Hepatocyte (in vitro differentiated cells): ENCODE data around the gene EIF3A.

Experiments used
- EZH2 ChIP-seq: fragments of 200-600 bp; sonication (generic); IDR thresholded peaks from 2 replicates; pipeline ENCODE4 v1.6.1; 2016; ENCODE audit warnings: antibody characterized with exemption, mild to moderate bottlenecking, borderline replicate concordance
- EZH2phosphoT487 ChIP-seq: fragments of 200-600 bp; sonication (generic); IDR thresholded peaks from one replicate; pipeline ENCODE4 v1.6.1; 2018; ENCODE audit warnings: antibody characterized with exemption, mild to moderate bottlenecking, low read depth, moderate library complexity; ENCODE audit not compliant: unreplicated experiment, severe bottlenecking
- TF ChIP-seq, protein P1 (sequence below): fragments of 200-600 bp; sonication (generic); IDR thresholded peaks from 2 replicates; pipeline ENCODE4 v1.5.1; 2016; ENCODE audit warnings: antibody characterized with exemption, mild to moderate bottlenecking; ENCODE audit not compliant: poor library complexity

DNA sequence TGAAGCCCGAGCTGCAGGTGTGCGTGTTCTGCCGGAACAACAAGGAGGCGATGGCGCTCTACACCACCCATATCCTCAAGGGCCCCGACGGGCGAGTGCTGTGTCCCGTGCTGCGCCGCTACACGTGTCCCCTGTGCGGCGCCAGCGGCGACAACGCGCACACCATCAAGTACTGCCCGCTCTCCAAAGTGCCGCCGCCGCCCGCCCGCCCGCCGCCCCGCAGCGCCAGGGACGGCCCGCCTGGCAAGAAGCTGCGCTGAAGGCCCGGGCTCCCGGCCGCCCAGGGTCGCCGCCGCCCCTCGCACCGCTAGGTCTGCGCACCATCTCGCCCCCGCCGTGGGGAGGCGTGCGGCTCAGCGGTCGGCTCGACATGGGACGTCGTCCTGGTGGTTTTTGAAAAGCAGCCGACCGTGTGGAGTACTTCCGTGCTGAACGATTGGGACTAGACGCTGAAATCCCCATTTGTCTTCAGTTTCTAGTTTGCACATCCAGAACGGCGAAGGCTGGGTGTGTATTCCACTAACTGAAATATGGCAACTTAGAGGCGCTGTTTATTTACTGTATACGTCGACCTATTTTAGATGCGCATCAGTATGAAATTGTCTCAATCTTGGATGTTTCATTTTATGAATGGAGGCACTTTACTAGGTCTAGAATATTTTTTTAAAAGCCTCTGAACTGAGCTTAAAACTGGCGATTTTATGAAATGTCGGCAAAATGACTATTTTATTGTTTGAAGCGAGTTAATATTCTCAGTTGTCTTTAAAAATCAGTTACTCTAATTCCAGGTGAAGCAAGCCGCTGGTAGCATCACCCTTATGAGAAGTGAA lies 50.0 kb downstream of the EIF3A start:
- TF ChIP-seq EZH2 (no peak), EZH2phosphoT487 (no peak)
- TF ChIP-seq, protein P1, sequence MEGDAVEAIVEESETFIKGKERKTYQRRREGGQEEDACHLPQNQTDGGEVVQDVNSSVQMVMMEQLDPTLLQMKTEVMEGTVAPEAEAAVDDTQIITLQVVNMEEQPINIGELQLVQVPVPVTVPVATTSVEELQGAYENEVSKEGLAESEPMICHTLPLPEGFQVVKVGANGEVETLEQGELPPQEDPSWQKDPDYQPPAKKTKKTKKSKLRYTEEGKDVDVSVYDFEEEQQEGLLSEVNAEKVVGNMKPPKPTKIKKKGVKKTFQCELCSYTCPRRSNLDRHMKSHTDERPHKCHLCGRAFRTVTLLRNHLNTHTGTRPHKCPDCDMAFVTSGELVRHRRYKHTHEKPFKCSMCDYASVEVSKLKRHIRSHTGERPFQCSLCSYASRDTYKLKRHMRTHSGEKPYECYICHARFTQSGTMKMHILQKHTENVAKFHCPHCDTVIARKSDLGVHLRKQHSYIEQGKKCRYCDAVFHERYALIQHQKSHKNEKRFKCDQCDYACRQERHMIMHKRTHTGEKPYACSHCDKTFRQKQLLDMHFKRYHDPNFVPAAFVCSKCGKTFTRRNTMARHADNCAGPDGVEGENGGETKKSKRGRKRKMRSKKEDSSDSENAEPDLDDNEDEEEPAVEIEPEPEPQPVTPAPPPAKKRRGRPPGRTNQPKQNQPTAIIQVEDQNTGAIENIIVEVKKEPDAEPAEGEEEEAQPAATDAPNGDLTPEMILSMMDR = no peak
